HCT116 (cell line): ENCODE data around the gene OMP. TPM values are rescaled to one million over a fixed set of nuclear protein-coding genes. Genes with fewer than 3 reads are reported as not detected.

ENCODE experiments used
- ATAC-seq: fragments of 200-7000 bp; cut with Tn5 transposase; 2 replicates; pipeline ENCODE4 v1.9.1; 2020; ENCODE audit warnings: mild to moderate bottlenecking, moderate library complexity
- BruUV-seq: library from RNA; stranded (reverse); fragments of 400-500 nt; replicated peaks from 2 replicates; lab custom pipeline; 2021; lab: Mats Ljungman, UMichigan
- CTCF ChIA-PET: fragments of 300-600 bp; sonication (Branson Sonifier 250); formaldehyde crosslinking; loops from one replicate; lab custom pipeline; 2021; ENCODE audit warnings: antibody characterized with exemption; lab: Charles Lee
- POLR2A ChIA-PET: fragments of 300-600, 350-600 bp; sonication (Branson Sonifier 250); formaldehyde crosslinking; loops from one replicate; lab custom pipeline; 2021; ENCODE audit warnings: antibody characterized with exemption; lab: Charles Lee
- RAD21 ChIA-PET, 2 experiments: fragments of 300-600 bp; sonication (Branson Sonifier 250); formaldehyde crosslinking; loops; one replicate each; lab custom pipeline; 2023; ENCODE audit warnings: low total read pairs in 2 of 2; ENCODE audit not compliant: uncharacterized antibody in 2 of 2, unreplicated experiment in 2 of 2, low non-redundant PET in 1 of 2; lab: Charles Lee
- DNase-seq: peaks from one replicate; pipeline ENCODE4 v3.0.0-alpha.2; 2010; ENCODE audit warnings: low read depth, low spot score
- H2AFZ ChIP-seq: fragments of 200-600 bp; shearing (Covaris generic), sonication (generic); 2 replicates; pipeline ENCODE4 v1.6.1; 2017; ENCODE audit warnings: low read depth, mixed run types, mixed read lengths, antibody characterized with exemption, low read length; ENCODE audit not compliant: poor library complexity, severe bottlenecking
- H3K27ac ChIP-seq: 2 replicates; pipeline ENCODE4 v1.5.1; 2012; ENCODE audit warnings: low read depth, low read length
- H3K27me3 ChIP-seq: fragments of 200-600 bp; sonication (generic); 2 replicates; pipeline ENCODE4 v1.6.1; 2016; ENCODE audit warnings: mixed run types, low read length, mixed read lengths; ENCODE audit not compliant: insufficient read depth
- H3K36me3 ChIP-seq, 2 experiments: fragments of 200-500 bp in 1 of 2; fragments of 200-600 bp in 1 of 2; sonication (Bioruptor generic) in 1 of 2; sonication (generic) in 1 of 2; 2 replicates each; pipeline versions ENCODE4 v1.5.1 to v1.6.1; 2014 to 2016; ENCODE audit warnings: low read length in 2 of 2, inconsistent platforms in 1 of 2, mixed read lengths in 1 of 2, mixed run types in 1 of 2; ENCODE audit not compliant: insufficient read depth in 2 of 2, control insufficient read depth in 1 of 2
- H3K4me1 ChIP-seq, 2 experiments: fragments of 200-600 bp in 1 of 2; sonication (generic) in 1 of 2; 2 replicates each; pipeline versions ENCODE4 v1.5.1 to v1.6.1; 2012 to 2017; ENCODE audit warnings: low read length in 2 of 2, inconsistent platforms in 1 of 2, mild to moderate bottlenecking in 1 of 2, mixed read lengths in 1 of 2, mixed run types in 1 of 2, moderate library complexity in 1 of 2; ENCODE audit not compliant: insufficient read depth in 2 of 2, control insufficient read depth in 1 of 2
- H3K4me2 ChIP-seq: fragments of 200-600 bp; sonication (generic); 2 replicates; pipeline ENCODE4 v1.6.1; 2017; ENCODE audit warnings: mixed run types, low read length, mixed read lengths
- H3K4me3 ChIP-seq, 2 experiments: fragments of 200-600 bp in 1 of 2; sonication (generic) in 1 of 2; replicated peaks in 1 of 2; 2 replicates each; pipeline ENCODE4 v1.5.1; 2011 to 2016; ENCODE audit warnings: low read length in 2 of 2, control low read depth in 1 of 2, low read depth in 1 of 2, mild to moderate bottlenecking in 1 of 2, mixed read lengths in 1 of 2, mixed run types in 1 of 2
- H3K79me2 ChIP-seq: fragments of 200-600 bp; sonication (generic); 2 replicates; pipeline ENCODE4 v1.6.1; 2017; ENCODE audit warnings: mild to moderate bottlenecking, mixed run types, low read length, moderate library complexity, mixed read lengths; ENCODE audit not compliant: insufficient read depth
- H3K9ac ChIP-seq: fragments of 200-600 bp; sonication (generic); 2 replicates; pipeline ENCODE4 v1.6.1; 2016; ENCODE audit warnings: low read length, mixed read lengths
- H3K9me2 ChIP-seq: fragments of 200-600 bp; sonication (generic), shearing (Covaris generic); 2 replicates; pipeline ENCODE4 v1.6.1; 2017; ENCODE audit warnings: mixed run types, mild to moderate bottlenecking, moderate library complexity; ENCODE audit not compliant: insufficient read depth
- H3K9me3 ChIP-seq, 2 experiments: fragments of 200-500 bp in 1 of 2; fragments of 200-600 bp in 1 of 2; sonication (Bioruptor generic) in 1 of 2; sonication (generic) in 1 of 2; 2 replicates each; pipeline ENCODE4 v1.6.1; 2014 to 2017; ENCODE audit warnings: low read length in 2 of 2, mixed read lengths in 2 of 2, inconsistent platforms in 1 of 2, low read depth in 1 of 2, mild to moderate bottlenecking in 1 of 2, mixed run types in 1 of 2, moderate library complexity in 1 of 2; ENCODE audit not compliant: control insufficient read depth in 1 of 2, insufficient read depth in 1 of 2
- H4K20me1 ChIP-seq: fragments of 200-600 bp; sonication (generic), shearing (Covaris generic); 2 replicates; pipeline ENCODE4 v1.6.1; 2017; ENCODE audit warnings: mixed run types, mild to moderate bottlenecking, moderate library complexity; ENCODE audit not compliant: insufficient read depth
- CTCF ChIP-seq, 3 experiments: fragments of 200-600 bp in 1 of 3; sonication (generic) in 1 of 3; IDR thresholded peaks in 2 of 3; conservative IDR thresholded peaks in 1 of 3; 2 replicates each; pipeline ENCODE4 v1.5.1; 2012 to 2017; ENCODE audit warnings: low read depth in 2 of 3, low read length in 2 of 3, antibody characterized with exemption in 1 of 3, borderline replicate concordance in 1 of 3, control low read depth in 1 of 3, mild to moderate bottlenecking in 1 of 3, mixed read lengths in 1 of 3, mixed run types in 1 of 3, moderate library complexity in 1 of 3; ENCODE audit not compliant: insufficient read depth in 1 of 3
- EZH2phosphoT487 ChIP-seq: fragments of 200-600 bp; IDR thresholded peaks from 2 replicates; pipeline ENCODE4 v1.6.1; 2018; ENCODE audit warnings: antibody characterized with exemption, borderline replicate concordance
- JUND ChIP-seq: IDR thresholded peaks from 2 replicates; pipeline ENCODE4 v1.6.1; 2012
- POLR2A ChIP-seq: IDR thresholded peaks from 2 replicates; pipeline ENCODE4 v1.7.0; 2011; ENCODE audit warnings: borderline replicate concordance; ENCODE audit not compliant: insufficient read depth, insufficient read length; ENCODE audit errors: extremely low read depth
- SP1 ChIP-seq: IDR thresholded peaks from 2 replicates; pipeline ENCODE4 v1.6.1; 2012; ENCODE audit warnings: low read depth
- ZFX ChIP-seq: fragments of 450-650 bp; IDR thresholded peaks from 2 replicates; pipeline ENCODE4 v1.6.1; 2017
- ZNF274 ChIP-seq: fragments of 200-500 bp; sonication (Bioruptor generic); IDR thresholded peaks from 2 replicates; pipeline ENCODE4 v1.6.1; 2014; ENCODE audit warnings: mild to moderate bottlenecking, low read depth, low read length, inconsistent platforms
- intact Hi-C: fragments of 100-400 bp; cut with micrococcal nuclease; formaldehyde crosslinking; loops from 2 replicates; pipeline ENCODE4 v1.10.0; 2022
- total RNA-seq: library from RNA; stranded (reverse); gene quantifications from one replicate; pipeline ENCODE4 v1.2.1, GENCODE V29; 2021; ENCODE audit not compliant: unreplicated experiment

OMP gene
- total RNA-seq, 1 experiment from 2014 or later = not detected

GRCh38 chr11:77135069-77135468 is 32.4 kb downstream of the OMP start:
- ChIA-PET POLR2A (no interaction called here), RAD21 (no interaction called here)
- no peak for ATAC-seq

More at GRCh38 chr11:77135069-77135468, 32.4 kb downstream of the OMP start:
- Histone ChIP-seq H3K9me2 (no peaks in the 10 kb centered on the region), H3K9ac (no peak overlapping the region), H3K36me3 (no peaks in the 10 kb centered on the region), H3K9me3 (no peaks in the 10 kb centered on the region), H3K4me1 (peaks cover 0 to 3% of the 10 kb centered on the region in 2 experiments; a peak in 2 of 4 replicates), H2AFZ (no peak overlapping the region), H3K27me3 (no peaks in the 10 kb centered on the region), H3K4me3 (no peak overlapping the region), H3K79me2 (no peaks in the 10 kb centered on the region), H3K27ac (no peak overlapping the region)
- intact Hi-C loops = no loop called here
- BruUV-seq = no TSS peak
- CTCF ChIA-PET = interaction anchor here (1.1 kb wide), 1 partner anchor 8 kb away, joined by 3 read pairs; no protein-coding TSS in a partner anchor
- TF ChIP-seq CTCF (IDR thresholded peaks at IDR 0.05 in 2 of 3, conservative IDR thresholded peaks at IDR 0.05 in 1 of 3; ENCODE audit: borderline replicate concordance in 1 of 3, insufficient read depth in 1 of 3, low read depth in 2 of 3, low read length in 2 of 3) (no peak), ZNF274 (no peak), EZH2phosphoT487 (no peak), POLR2A (no peak), SP1 (no peak), ZFX (no peak), JUND (no peak)
- TF ChIP-seq, all 23 proteins: peak for 0
- H3K4me2 ChIP-seq = no peak overlapping the region
- no peaks in the 10 kb centered on the region for H4K20me1 ChIP-seq
- DNase-seq = no peak
